ENCODE measurements around the gene ATP6V0D1.

The ATP6V0D1 gene

DNA sequence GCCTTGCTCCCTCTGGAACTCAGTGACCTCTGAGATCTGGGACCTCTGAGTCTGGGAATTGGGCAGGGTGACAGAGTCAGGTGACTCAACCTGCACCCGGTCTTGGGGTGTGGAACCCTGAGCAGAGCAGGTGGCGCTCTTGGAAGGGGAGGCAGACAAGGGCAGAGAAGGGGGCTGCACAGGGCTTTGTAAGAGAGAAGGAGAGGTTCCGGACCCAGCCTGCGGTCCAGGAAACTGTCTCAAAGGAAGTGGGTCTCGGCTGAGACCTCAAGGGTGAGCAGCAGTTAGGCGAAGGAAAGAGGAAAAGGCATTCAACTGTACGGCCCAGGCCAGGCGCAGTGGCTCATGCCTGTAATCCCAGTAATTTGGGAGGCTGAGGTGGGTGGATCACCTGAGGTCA is 37.7 kb upstream of the ATP6V0D1 start:
- TF ChIP-seq CREB1 (IDR thresholded peaks at IDR 0.05; ENCODE audit: low read depth) (no peak), NFIC (IDR thresholded peaks at IDR 0.05) (no peak), EGR1 (IDR thresholded peaks at IDR 0.05) (no peak), FOXM1 (IDR thresholded peaks at IDR 0.05; ENCODE audit: borderline replicate concordance, low read depth) (no peak), YY1 (IDR thresholded peaks at IDR 0.05; ENCODE audit: low read depth) (no peak), RAD21 (IDR thresholded peaks at IDR 0.05; ENCODE audit: low read depth) (no peak), TEAD4 (IDR thresholded peaks at IDR 0.05) (no peak), EP300 (IDR thresholded peaks at IDR 0.05; ENCODE audit: borderline replicate concordance) (no peak), CEBPB (IDR thresholded peaks at IDR 0.05) (no peak), ZBTB7A (IDR thresholded peaks at IDR 0.05; ENCODE audit: low read depth) (no peak), TCF12 (IDR thresholded peaks at IDR 0.05; ENCODE audit: low read depth) (no peak), TAF1 (IDR thresholded peaks at IDR 0.05; ENCODE audit: low read depth) (no peak)
- TF ChIP-seq, protein P1, sequence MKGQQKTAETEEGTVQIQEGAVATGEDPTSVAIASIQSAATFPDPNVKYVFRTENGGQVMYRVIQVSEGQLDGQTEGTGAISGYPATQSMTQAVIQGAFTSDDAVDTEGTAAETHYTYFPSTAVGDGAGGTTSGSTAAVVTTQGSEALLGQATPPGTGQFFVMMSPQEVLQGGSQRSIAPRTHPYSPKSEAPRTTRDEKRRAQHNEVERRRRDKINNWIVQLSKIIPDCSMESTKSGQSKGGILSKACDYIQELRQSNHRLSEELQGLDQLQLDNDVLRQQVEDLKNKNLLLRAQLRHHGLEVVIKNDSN (IDR thresholded peaks at IDR 0.05) = no peak
- TF ChIP-seq, protein P2, sequence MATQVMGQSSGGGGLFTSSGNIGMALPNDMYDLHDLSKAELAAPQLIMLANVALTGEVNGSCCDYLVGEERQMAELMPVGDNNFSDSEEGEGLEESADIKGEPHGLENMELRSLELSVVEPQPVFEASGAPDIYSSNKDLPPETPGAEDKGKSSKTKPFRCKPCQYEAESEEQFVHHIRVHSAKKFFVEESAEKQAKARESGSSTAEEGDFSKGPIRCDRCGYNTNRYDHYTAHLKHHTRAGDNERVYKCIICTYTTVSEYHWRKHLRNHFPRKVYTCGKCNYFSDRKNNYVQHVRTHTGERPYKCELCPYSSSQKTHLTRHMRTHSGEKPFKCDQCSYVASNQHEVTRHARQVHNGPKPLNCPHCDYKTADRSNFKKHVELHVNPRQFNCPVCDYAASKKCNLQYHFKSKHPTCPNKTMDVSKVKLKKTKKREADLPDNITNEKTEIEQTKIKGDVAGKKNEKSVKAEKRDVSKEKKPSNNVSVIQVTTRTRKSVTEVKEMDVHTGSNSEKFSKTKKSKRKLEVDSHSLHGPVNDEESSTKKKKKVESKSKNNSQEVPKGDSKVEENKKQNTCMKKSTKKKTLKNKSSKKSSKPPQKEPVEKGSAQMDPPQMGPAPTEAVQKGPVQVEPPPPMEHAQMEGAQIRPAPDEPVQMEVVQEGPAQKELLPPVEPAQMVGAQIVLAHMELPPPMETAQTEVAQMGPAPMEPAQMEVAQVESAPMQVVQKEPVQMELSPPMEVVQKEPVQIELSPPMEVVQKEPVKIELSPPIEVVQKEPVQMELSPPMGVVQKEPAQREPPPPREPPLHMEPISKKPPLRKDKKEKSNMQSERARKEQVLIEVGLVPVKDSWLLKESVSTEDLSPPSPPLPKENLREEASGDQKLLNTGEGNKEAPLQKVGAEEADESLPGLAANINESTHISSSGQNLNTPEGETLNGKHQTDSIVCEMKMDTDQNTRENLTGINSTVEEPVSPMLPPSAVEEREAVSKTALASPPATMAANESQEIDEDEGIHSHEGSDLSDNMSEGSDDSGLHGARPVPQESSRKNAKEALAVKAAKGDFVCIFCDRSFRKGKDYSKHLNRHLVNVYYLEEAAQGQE (IDR thresholded peaks at IDR 0.05; ENCODE audit: low read depth) = no peak
- TF ChIP-seq, protein P3, sequence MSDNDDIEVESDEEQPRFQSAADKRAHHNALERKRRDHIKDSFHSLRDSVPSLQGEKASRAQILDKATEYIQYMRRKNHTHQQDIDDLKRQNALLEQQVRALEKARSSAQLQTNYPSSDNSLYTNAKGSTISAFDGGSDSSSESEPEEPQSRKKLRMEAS (IDR thresholded peaks at IDR 0.05) = no peak

DNA sequence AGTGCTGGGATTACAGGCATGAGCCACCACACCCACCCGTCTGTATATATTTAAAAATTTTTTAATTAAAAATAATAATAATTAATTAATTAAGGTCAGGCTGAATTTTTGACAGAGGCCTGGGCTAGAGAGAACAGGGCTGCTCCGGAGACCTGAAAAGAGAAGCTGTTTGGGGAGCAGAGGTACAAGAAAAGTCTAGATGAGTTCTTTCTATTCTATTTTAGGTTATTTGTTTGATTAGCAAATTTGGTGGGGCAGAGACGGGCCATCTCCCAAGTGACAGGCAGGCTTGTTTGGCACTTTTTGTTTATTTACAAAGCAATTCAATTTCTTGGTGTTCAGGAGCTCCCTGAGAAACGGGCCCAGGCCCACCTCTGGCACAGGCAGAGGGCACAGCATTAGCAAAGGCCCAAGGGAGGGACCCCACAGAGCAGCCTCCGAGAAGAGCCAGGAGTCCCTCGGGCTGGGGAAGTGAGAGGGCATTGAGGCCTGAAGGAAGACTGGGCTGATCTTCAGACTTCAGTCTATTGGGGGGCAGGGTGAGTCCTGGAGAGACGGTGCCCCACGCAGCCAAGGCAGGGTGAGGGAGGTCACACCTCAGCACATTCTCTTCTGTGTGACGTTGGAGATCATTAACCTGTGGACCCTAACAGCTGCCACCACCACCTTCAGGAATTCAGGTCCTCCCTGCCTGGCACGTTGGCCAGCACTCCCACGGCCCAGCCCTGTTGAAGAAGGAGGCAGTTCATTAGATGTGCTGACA is 36.9 kb upstream of the ATP6V0D1 start:
- TF ChIP-seq, protein P1 (IDR thresholded peaks at IDR 0.05) = no peak
- TF ChIP-seq ZBTB7A (IDR thresholded peaks at IDR 0.05; ENCODE audit: low read depth) = no peak
- TF ChIP-seq NFIC (IDR thresholded peaks at IDR 0.05) = no peak
- no peak for TF ChIP-seq RAD21 (IDR thresholded peaks at IDR 0.05; ENCODE audit: low read depth)
- no peak for TF ChIP-seq EGR1 (IDR thresholded peaks at IDR 0.05)
- TF ChIP-seq EP300 (IDR thresholded peaks at IDR 0.05; ENCODE audit: borderline replicate concordance) = no peak
- TF ChIP-seq TEAD4 (IDR thresholded peaks at IDR 0.05) = no peak
- no peak for TF ChIP-seq YY1 (IDR thresholded peaks at IDR 0.05; ENCODE audit: low read depth)
- no peak for TF ChIP-seq TAF1 (IDR thresholded peaks at IDR 0.05; ENCODE audit: low read depth)
- TF ChIP-seq CEBPB (IDR thresholded peaks at IDR 0.05) = no peak
- TF ChIP-seq TCF12 (IDR thresholded peaks at IDR 0.05; ENCODE audit: low read depth) = no peak
- TF ChIP-seq, protein P2 (IDR thresholded peaks at IDR 0.05; ENCODE audit: low read depth) = no peak
- TF ChIP-seq CREB1 (IDR thresholded peaks at IDR 0.05; ENCODE audit: low read depth) = no peak
- TF ChIP-seq FOXM1 (IDR thresholded peaks at IDR 0.05; ENCODE audit: borderline replicate concordance, low read depth) = no peak
- TF ChIP-seq, protein P3 (IDR thresholded peaks at IDR 0.05) = no peak

DNA sequence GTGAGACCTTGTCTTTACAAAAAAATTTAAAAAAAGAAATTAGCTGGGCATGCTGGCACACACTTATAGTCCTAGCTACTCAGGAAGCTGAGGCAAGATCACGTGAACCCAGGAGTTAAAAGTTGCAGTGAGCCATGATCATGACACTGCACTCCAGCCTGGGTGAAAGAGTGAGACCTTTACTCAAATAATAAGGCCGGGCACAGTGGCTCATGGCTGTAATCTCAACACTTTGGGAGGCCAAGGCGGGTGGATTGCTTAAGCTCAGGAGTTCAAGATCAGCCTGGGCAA is 36.1 kb upstream of the ATP6V0D1 start:
- no peak for TF ChIP-seq CEBPB (IDR thresholded peaks at IDR 0.05)
- TF ChIP-seq ZBTB7A (IDR thresholded peaks at IDR 0.05; ENCODE audit: low read depth) = no peak
- TF ChIP-seq, protein P1 (IDR thresholded peaks at IDR 0.05) = no peak
- TF ChIP-seq NFIC (IDR thresholded peaks at IDR 0.05) = no peak
- TF ChIP-seq CREB1 (IDR thresholded peaks at IDR 0.05; ENCODE audit: low read depth) = no peak
- no peak for TF ChIP-seq EP300 (IDR thresholded peaks at IDR 0.05; ENCODE audit: borderline replicate concordance)
- TF ChIP-seq TEAD4 (IDR thresholded peaks at IDR 0.05) = no peak
- TF ChIP-seq RAD21 (IDR thresholded peaks at IDR 0.05; ENCODE audit: low read depth) = no peak
- TF ChIP-seq EGR1 (IDR thresholded peaks at IDR 0.05) = no peak
- no peak for TF ChIP-seq TAF1 (IDR thresholded peaks at IDR 0.05; ENCODE audit: low read depth)
- TF ChIP-seq, protein P2 (IDR thresholded peaks at IDR 0.05; ENCODE audit: low read depth) = no peak
- TF ChIP-seq YY1 (IDR thresholded peaks at IDR 0.05; ENCODE audit: low read depth) = no peak
